ENCODE data around the gene GPR139. TPM values are rescaled to one million over a fixed set of nuclear protein-coding genes. Genes with fewer than 3 reads are reported as not detected.

Gene GPR139
- total RNA-seq, 2 donors from 2014 or later: not detected

- Mint-ChIP-seq H3K36me3 (ENCODE audit: insufficient read depth in 2 of 2) (peaks cover 0 to 2% of the 10 kb centered on the region in 2 donors), H3K4me1 (ENCODE audit: low read depth) (no peaks in the 10 kb centered on the region), H3K4me3 (no peak overlapping the region), H3K27me3 (ENCODE audit: low read depth) (peaks cover 5% of the 10 kb centered on the region), H3K9me3 (peaks cover 2% of the 10 kb centered on the region in 2 donors), H3K27ac (no peak overlapping the region)
- no peak for ATAC-seq (replicated peaks in 1 of 2)
- no peak for DNase-seq
Measured at GRCh38 chr16:19997264-19997663, 76.4 kb downstream of the GPR139 start.

DNA sequence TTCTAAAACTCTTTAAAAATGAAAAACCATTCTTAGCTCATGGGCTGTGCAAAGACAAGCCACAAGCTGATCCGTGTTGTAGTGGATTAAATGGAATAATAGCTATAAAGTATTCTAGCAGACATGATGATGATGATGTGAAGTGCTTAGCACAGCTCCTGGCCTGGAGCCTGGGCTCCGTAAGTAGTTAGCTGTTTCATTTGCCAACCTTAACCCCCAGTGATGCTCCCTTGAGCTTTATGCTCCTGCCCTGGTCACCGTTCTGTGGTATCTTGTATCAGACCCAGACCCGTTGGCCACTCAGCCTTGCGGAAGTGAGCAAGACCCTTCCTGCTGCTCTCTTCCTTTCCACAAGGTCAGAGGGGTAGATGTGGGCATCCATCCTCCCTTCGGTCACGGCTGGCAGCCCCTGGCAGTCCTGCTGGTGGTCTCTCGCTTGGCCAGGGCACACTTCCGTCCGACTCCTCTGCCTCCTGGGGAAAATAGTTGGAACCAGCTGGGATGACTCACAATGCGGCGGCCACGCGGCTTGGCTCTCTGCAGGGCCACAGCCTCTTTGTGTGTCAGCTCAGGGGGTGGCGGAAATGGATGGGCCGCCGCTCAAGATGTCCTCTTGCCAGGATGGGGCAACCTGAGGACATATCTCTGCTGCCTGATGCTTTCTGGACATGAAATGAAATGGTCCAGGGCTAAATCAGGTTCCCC lies 79.1 kb downstream of the GPR139 start:
- ATAC-seq (replicated peaks in 1 of 2) (no peak), DNase-seq (no peak)
- peaks cover 0 to 2% of the 10 kb centered on the region in 2 donors for H3K36me3 Mint-ChIP-seq (ENCODE audit: insufficient read depth in 2 of 2)
- H3K4me1 Mint-ChIP-seq (ENCODE audit: low read depth): no peaks in the 10 kb centered on the region
- no peak overlapping the region for H3K4me3 Mint-ChIP-seq
- H3K9me3 Mint-ChIP-seq: peaks cover 2% of the 10 kb centered on the region in 2 donors
- no peak overlapping the region for H3K27ac Mint-ChIP-seq
- H3K27me3 Mint-ChIP-seq (ENCODE audit: low read depth): peaks cover 5% of the 10 kb centered on the region

DNA sequence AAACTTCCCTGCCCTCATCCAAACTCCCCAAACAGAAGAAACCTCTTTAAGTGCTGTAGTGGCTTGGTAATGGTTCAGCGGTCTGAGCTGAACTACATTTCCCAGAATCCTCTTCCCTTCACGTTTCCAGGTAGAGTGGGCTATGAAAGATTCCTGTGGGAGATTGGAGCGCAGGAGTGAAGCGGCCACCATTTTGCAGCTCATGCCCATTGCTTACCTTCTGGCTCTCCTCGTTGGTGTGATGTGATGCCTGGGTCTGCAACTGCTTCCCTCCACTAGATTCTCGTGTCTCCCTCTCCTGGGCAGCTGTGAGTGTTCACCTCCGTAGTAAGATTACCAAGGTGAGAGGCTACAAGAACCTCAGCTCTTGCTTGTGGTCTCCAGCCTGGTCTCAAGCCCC lies 82.1 kb downstream of the GPR139 start:
- Mint-ChIP-seq H3K27ac (no peak overlapping the region), H3K27me3 (ENCODE audit: low read depth) (peaks cover 5% of the 10 kb centered on the region), H3K4me3 (no peak overlapping the region), H3K9me3 (peaks cover 3 to 4% of the 10 kb centered on the region in 2 donors), H3K4me1 (ENCODE audit: low read depth) (no peaks in the 10 kb centered on the region), H3K36me3 (ENCODE audit: insufficient read depth in 2 of 2) (peaks cover 0 to 2% of the 10 kb centered on the region in 2 donors)
- ATAC-seq (replicated peaks in 1 of 2) (no peak), DNase-seq (no peak)

- Mint-ChIP-seq H3K9me3 (peaks cover 1 to 2% of the 10 kb centered on the region in 2 donors), H3K36me3 (ENCODE audit: insufficient read depth in 2 of 2) (no peaks in the 10 kb centered on the region), H3K27ac (no peak overlapping the region), H3K27me3 (ENCODE audit: low read depth) (no peaks in the 10 kb centered on the region), H3K4me3 (no peak overlapping the region), H3K4me1 (ENCODE audit: low read depth) (no peaks in the 10 kb centered on the region)
- ATAC-seq (replicated peaks in 1 of 2) (no peak), DNase-seq (no peak)
Measured at GRCh38 chr16:19984135-19984534, 89.6 kb downstream of the GPR139 start.

Other genes with a start within 250 kb of the GPR139 start
- gene GPRC5B, start 189.0 kb downstream of the GPR139 start, total RNA-seq: under 1 TPM in 1 of 2 donors, not detected in 1; 0.17 TPM